Measurements from ENCODE around the gene SCAMP5. TPM values are rescaled to one million over a fixed set of nuclear protein-coding genes. Genes with fewer than 3 reads are reported as not detected.
A peak's percentile ranks its signal among the peaks of the same experiment; 100 is the strongest.

SCAMP5 gene
- total RNA-seq (2012; rRNA removed) (0.36 and 0.56 TPM in 2 replicates), polyA plus RNA-seq (2012; rRNA removed) (1.6 and 1.7 TPM in 2 replicates), Bru-seq, nascent RNA (percentile 33 among the genes with signal in this experiment), BruChase-seq, experiment 1, labeled RNA remaining after a 6-hour chase (percentile 34 among the genes with signal in this experiment), BruChase-seq, experiment 2, labeled RNA remaining after a 2-hour chase (percentile 31 among the genes with signal in this experiment)
- 0.64 and 1.7 TPM in 2 replicates for polyA plus RNA-seq (2012; cell fraction: cytosol; rRNA removed)
- 5.1 and 5.5 TPM in 2 replicates for polyA plus RNA-seq (2012; cell fraction: nucleus; rRNA removed; ENCODE audit: low replicate concordance)
- long read RNA-seq, partial matches to known transcripts: 0 of 3 reads
- long read RNA-seq, other reads (novel, unspliced or antisense): 2 of 3 reads

GRCh38 chr15:74995182-74995778 lies at the start of gene SCAMP5:
SCAMP5 (plus strand) TSS chr15:74995563; CDS start chr15:75011840, 16,277 bp downstream.
- Histone ChIP-seq H2BK20ac (ENCODE audit: low read depth, low read length) (no peak within 1 kb of the TSS), H4K5ac (ENCODE audit: low read depth, low read length) (no peak within 1 kb of the TSS), H2BK15ac (ENCODE audit: low read depth, low read length) (no peak within 1 kb of the TSS), H4K8ac (ENCODE audit: low read depth in 2 of 2, low read length in 2 of 2) (0 out of 4 replicates have a peak within 1 kb of the TSS, but pooled peaks of 1 of the 2 experiments have one; percentile 39), H4K20me1 (ENCODE audit: insufficient read depth, low read length) (no peaks in the 10 kb centered on the region; the same call in 1 of the 2 replicates), H3K4ac (ENCODE audit: low read depth, low read length) (no peak within 1 kb of the TSS), H3K9me1 (ENCODE audit: insufficient read depth, low read length) (no peaks in the 10 kb centered on the region), H3K79me1 (ENCODE audit: low read depth in 1 of 2, low read length in 2 of 2) (no peaks in the 10 kb centered on the region), H2BK120ac (ENCODE audit: low read depth, low read length) (no peak within 1 kb of the TSS), H3K9ac (ENCODE audit: low read depth, low read length) (peak within 1 kb of the TSS; percentile 57), H2AFZ (replicated peaks; ENCODE audit: low read length, poor library complexity) (peak within 1 kb of the TSS; percentile 93), H3K9me3 (ENCODE audit: control insufficient read depth, insufficient read depth, low read length) (peaks cover 4% of the 10 kb centered on the region; the same call in 1 of the 2 replicates), H2AK5ac (ENCODE audit: low read depth, low read length) (no peak within 1 kb of the TSS), H3K4me3 (ENCODE audit: insufficient read depth, low read depth, low read length) (peak within 1 kb of the TSS; percentile 72), H3K27ac (ENCODE audit: insufficient read depth, low read length) (no peak within 1 kb of the TSS), H3K18ac (ENCODE audit: low read depth, low read length) (no peak within 1 kb of the TSS), H4K91ac (ENCODE audit: insufficient read depth, low read depth, low read length) (no peak within 1 kb of the TSS), H3K23ac (ENCODE audit: low read depth, low read length) (no peak within 1 kb of the TSS), H3K4me2 (ENCODE audit: low read depth, low read length) (peak within 1 kb of the TSS; percentile 88), H2BK5ac (ENCODE audit: low read depth, low read length, poor library complexity, severe bottlenecking) (no peak within 1 kb of the TSS), H3K56ac (ENCODE audit: extremely low read depth, insufficient read depth, low read length) (no peak within 1 kb of the TSS), H2AK9ac (replicated peaks; ENCODE audit: low read depth, low read length, poor library complexity) (no peak within 1 kb of the TSS), H3K36me3 (ENCODE audit: control insufficient read depth, insufficient read depth, low read length) (no peaks in the 10 kb centered on the region), H3K27me3 (ENCODE audit: control insufficient read depth, insufficient read depth, low read length) (peaks cover 26% of the 10 kb centered on the region), H3K4me1 (ENCODE audit: control insufficient read depth, insufficient read depth, low read length) (no peaks in the 10 kb centered on the region), H3K14ac (replicated peaks; ENCODE audit: low read depth, low read length) (no peak within 1 kb of the TSS)
- ATAC-seq (ENCODE audit: low read depth) (peak; percentile 100), DNase-seq (peak; percentile 93)
- dilution Hi-C loops (cut with HindIII; ENCODE audit: low sequenced_read_pairs, unreplicated experiment): no loop called here
- intact Hi-C loops (cut with micrococcal nuclease): no loop called here
- whole genome bisulfite sequencing, 2 experiments (ENCODE audit: extremely low coverage in 2 of 2, insufficient read length in 1 of 2): 1% methylated on average over 31 of the region's 58 CpGs; no CpG with 5 or more reads in 1 of the 2 experiments
- POLR2A ChIA-PET (ENCODE audit: unreplicated experiment): no interaction called here
- in situ Hi-C loops (cut with MboI; ENCODE audit: low sequenced_read_pairs): no loop called here
- CTCF ChIA-PET: interaction anchor here (1.0 to 1.1 kb wide), 2 partner anchors 38 to 206 kb away, joined by 3 read pairs; partner anchors contain the start of genes C15orf39 and RPP25
- TF ChIP-seq RAD21 (IDR thresholded peaks at IDR 0.05; ENCODE audit: low read length): no peak
- TF ChIP-seq RFX5 (IDR thresholded peaks at IDR 0.05; ENCODE audit: low read depth, low read length): no peak
- no peak for TF ChIP-seq CTCF (conservative IDR thresholded peaks at IDR 0.05; ENCODE audit: low read depth, low read length)
- TF ChIP-seq MAZ (IDR thresholded peaks at IDR 0.05; ENCODE audit: borderline replicate concordance, low read depth, low read length): peak; percentile 43; the same call in 1 of the 2 replicates
- peak; percentile 58 for TF ChIP-seq RCOR1 (IDR thresholded peaks at IDR 0.05; ENCODE audit: insufficient replicate concordance, low read length)
- no peak for TF ChIP-seq MAFK (IDR thresholded peaks at IDR 0.05; ENCODE audit: low read depth, low read length)
- no peak for TF ChIP-seq ELK1 (IDR thresholded peaks at IDR 0.05; ENCODE audit: borderline replicate concordance, low read depth, low read length)
- no TSS peak for BruUV-seq (replicated peaks)
